H9 (cell line): ENCODE data around the gene GPBAR1. TPM values are rescaled to one million over a fixed set of nuclear protein-coding genes. Genes with fewer than 3 reads are reported as not detected.

ENCODE experiments used
- DNase-seq: peaks from one replicate; pipeline ENCODE4 v3.0.0-alpha.2; 2017
- H2AFZ ChIP-seq: one replicate; pipeline ENCODE4 v1.6.1; 2013; ENCODE audit warnings: mild to moderate bottlenecking, low read length, control low read depth, moderate library complexity
- H2AK5ac ChIP-seq: 2 replicates; pipeline ENCODE4 v1.6.1; 2013; ENCODE audit warnings: low read length, control low read depth, mixed read lengths; ENCODE audit not compliant: insufficient read length
- H2BK120ac ChIP-seq: one replicate; pipeline ENCODE4 v1.6.1; 2013; ENCODE audit warnings: low read depth, mild to moderate bottlenecking, low read length, control low read depth, inconsistent platforms; ENCODE audit not compliant: poor library complexity, severe bottlenecking
- H2BK12ac ChIP-seq: 2 replicates; pipeline ENCODE4 v1.6.1; 2013; ENCODE audit warnings: low read length, control low read depth, mixed read lengths, low read depth; ENCODE audit not compliant: insufficient read length
- H2BK15ac ChIP-seq: 2 replicates; pipeline ENCODE4 v1.6.1; 2013; ENCODE audit warnings: low read depth, low read length, control low read depth
- H2BK20ac ChIP-seq: one replicate; pipeline ENCODE4 v1.6.1; 2013; ENCODE audit warnings: low read depth, mild to moderate bottlenecking, low read length, control low read depth, inconsistent platforms; ENCODE audit not compliant: poor library complexity, severe bottlenecking
- H2BK5ac ChIP-seq: 2 replicates; pipeline ENCODE4 v1.6.1; 2013; ENCODE audit warnings: low read length, control low read depth, mixed read lengths; ENCODE audit not compliant: insufficient read length
- H3K14ac ChIP-seq: 2 replicates; pipeline ENCODE4 v1.6.1; 2013; ENCODE audit warnings: low read length, control low read depth; ENCODE audit not compliant: insufficient read depth
- H3K18ac ChIP-seq: 2 replicates; pipeline ENCODE4 v1.6.1; 2013; ENCODE audit warnings: low read depth, mild to moderate bottlenecking, mixed read lengths, low read length, control low read depth; ENCODE audit not compliant: insufficient read length
- H3K23ac ChIP-seq: 2 replicates; pipeline ENCODE4 v1.6.1; 2013; ENCODE audit warnings: low read length, control low read depth, mixed read lengths, low read depth; ENCODE audit not compliant: insufficient read length
- H3K23me2 ChIP-seq: 2 replicates; pipeline ENCODE4 v1.6.1; 2013; ENCODE audit warnings: low read depth, mild to moderate bottlenecking, mixed read lengths, low read length, control low read depth; ENCODE audit not compliant: insufficient read length, poor library complexity, severe bottlenecking
- H3K27ac ChIP-seq: 2 replicates; pipeline ENCODE4 v1.5.1; 2013; ENCODE audit warnings: low read length, control low read depth, mixed read lengths, low read depth; ENCODE audit not compliant: insufficient read length
- H3K27me3 ChIP-seq: 2 replicates; pipeline ENCODE4 v1.6.1; 2013; ENCODE audit warnings: low read length, control low read depth, inconsistent platforms; ENCODE audit not compliant: insufficient read depth
- H3K4ac ChIP-seq: 2 replicates; pipeline ENCODE4 v1.6.1; 2013; ENCODE audit warnings: low read depth, mild to moderate bottlenecking, control low read depth, inconsistent platforms, low read length, moderate library complexity
- H3K4me1 ChIP-seq: 2 replicates; pipeline ENCODE4 v1.6.1; 2013; ENCODE audit warnings: low read length, control low read depth, inconsistent platforms; ENCODE audit not compliant: insufficient read depth
- H3K4me2 ChIP-seq: 2 replicates; pipeline ENCODE4 v1.6.1; 2013; ENCODE audit warnings: low read length, control low read depth, mixed read lengths; ENCODE audit not compliant: insufficient read length, insufficient read depth
- H3K56ac ChIP-seq: 2 replicates; pipeline ENCODE4 v1.6.1; 2013; ENCODE audit warnings: low read depth, mild to moderate bottlenecking, mixed read lengths, low read length, control low read depth; ENCODE audit not compliant: insufficient read length
- H3K79me1 ChIP-seq: 2 replicates; pipeline ENCODE4 v1.6.1; 2013; ENCODE audit warnings: low read depth, mild to moderate bottlenecking, moderate library complexity, low read length, control low read depth, inconsistent platforms; ENCODE audit not compliant: insufficient read depth, poor library complexity, severe bottlenecking
- H3K79me2 ChIP-seq: 2 replicates; pipeline ENCODE4 v1.6.1; 2013; ENCODE audit warnings: low read length, control low read depth, inconsistent platforms; ENCODE audit not compliant: insufficient read depth
- H3K9ac ChIP-seq: 2 replicates; pipeline ENCODE4 v1.6.1; 2013; ENCODE audit warnings: low read length, control low read depth, mixed read lengths; ENCODE audit not compliant: insufficient read length; ENCODE audit errors: extremely low read depth
- H3K9me3 ChIP-seq: one replicate; pipeline ENCODE4 v1.6.1; 2013; ENCODE audit warnings: low read depth, low read length, inconsistent platforms; ENCODE audit not compliant: control insufficient read depth
- H3T11ph ChIP-seq: one replicate; pipeline ENCODE4 v1.6.1; 2013; ENCODE audit warnings: mild to moderate bottlenecking, low read length, control low read depth, inconsistent platforms
- H4K20me1 ChIP-seq: one replicate; pipeline ENCODE4 v1.6.1; 2013; ENCODE audit not compliant: control insufficient read depth, insufficient read length, insufficient read depth
- H4K5ac ChIP-seq: 2 replicates; pipeline ENCODE4 v1.6.1; 2013; ENCODE audit warnings: low read depth, mild to moderate bottlenecking, mixed read lengths, low read length, control low read depth; ENCODE audit not compliant: insufficient read length
- H4K8ac ChIP-seq: replicated peaks from 2 replicates; pipeline ENCODE4 v1.6.1; 2013; ENCODE audit warnings: low read length, control low read depth, mixed read lengths, low read depth; ENCODE audit not compliant: insufficient read length
- H4K91ac ChIP-seq: 2 replicates; pipeline ENCODE4 v1.6.1; 2013; ENCODE audit warnings: low read depth, mild to moderate bottlenecking, moderate library complexity, mixed read lengths, low read length, control low read depth; ENCODE audit not compliant: insufficient read length
- H3K27ac Mint-ChIP-seq, 3 experiments: 2 replicates in 2 of 3; 3 replicates in 1 of 3; pipeline ENCODE4 v1.8.0; 2020 to 2021; ENCODE audit warnings: mixed read lengths in 3 of 3, mild to moderate bottlenecking in 1 of 3, moderate library complexity in 1 of 3
- H3K27me3 Mint-ChIP-seq: 2 replicates; pipeline ENCODE4 v1.8.0; 2021; ENCODE audit warnings: low read depth, mild to moderate bottlenecking, moderate library complexity, mixed read lengths
- H3K36me3 Mint-ChIP-seq, 3 experiments: 2 replicates in 2 of 3; 3 replicates in 1 of 3; pipeline ENCODE4 v1.8.0; 2020 to 2021; ENCODE audit warnings: low read depth in 3 of 3, mixed read lengths in 3 of 3; ENCODE audit not compliant: insufficient read depth in 1 of 3
- H3K4me1 Mint-ChIP-seq, 2 experiments: 2 replicates each; pipeline ENCODE4 v1.8.0; 2020; ENCODE audit warnings: mixed read lengths in 2 of 2
- H3K4me3 Mint-ChIP-seq, 2 experiments: 2 replicates in 1 of 2; 3 replicates in 1 of 2; pipeline ENCODE4 v1.8.0; 2020 to 2021; ENCODE audit warnings: mild to moderate bottlenecking in 2 of 2, mixed read lengths in 2 of 2, moderate library complexity in 1 of 2
- H3K9me3 Mint-ChIP-seq, 2 experiments: 2 replicates in 1 of 2; 3 replicates in 1 of 2; pipeline ENCODE4 v1.8.0; 2020; ENCODE audit warnings: mild to moderate bottlenecking in 2 of 2, mixed read lengths in 2 of 2, moderate library complexity in 1 of 2
- CTCF ChIP-seq: fragments of 200-600 bp; sonication (generic); conservative IDR thresholded peaks from 3 replicates; pipeline ENCODE4 v1.8.0; 2021; ENCODE audit warnings: antibody characterized with exemption, mild to moderate bottlenecking
- WGBS: extraction: QIAGEN DNeasy Blood & Tissue Kit; methylation state at CpG from one replicate; pipeline ENCODE4 v1.1.7; 2013; ENCODE audit warnings: missing lambda C conversion rate, low lambda C conversion rate, mixed read lengths; ENCODE audit not compliant: insufficient read length; ENCODE audit errors: extremely low coverage; 5-methylcytosine and 5-hydroxymethylcytosine counted together
- total RNA-seq: library from RNA; stranded (reverse); gene quantifications from 2 replicates; pipeline ENCODE4 v1.2.1, GENCODE V29; 2021

GPBAR1 gene
- total RNA-seq, 1 experiment from 2014 or later = 0.44 TPM

GRCh38 chr2:218221000-218221399 is 39.8 kb upstream of the GPBAR1 start:
- Histone ChIP-seq H3K27ac (no peak overlapping the region), H2BK20ac (no peak overlapping the region), H3K4me2 (no peak overlapping the region), H2AK5ac (no peak overlapping the region), H2BK12ac (no peak overlapping the region), H3K79me2 (peaks cover 49% of the 10 kb centered on the region), H3K9ac (no peak overlapping the region), H4K5ac (no peak overlapping the region), H3K14ac (no peak overlapping the region), H3K23me2 (peaks cover 11% of the 10 kb centered on the region), H3K4ac (no peak overlapping the region), H3K23ac (no peak overlapping the region), H2BK5ac (no peak overlapping the region), H3K56ac (no peak overlapping the region), H2BK15ac (no peak overlapping the region), H4K8ac (no peak overlapping the region), H2AFZ (no peak overlapping the region), H3K79me1 (peaks cover 17% of the 10 kb centered on the region), H3K18ac (no peak overlapping the region), H4K91ac (no peak overlapping the region), H3K27me3 (no peaks in the 10 kb centered on the region), H4K20me1 (no peaks in the 10 kb centered on the region), H3K9me3 (no peaks in the 10 kb centered on the region), H3K4me1 (0 out of 2 replicates have a peak, but pooled peaks cover 3% of the 10 kb centered on the region), H2BK120ac (no peak overlapping the region), H3T11ph (no peak overlapping the region)
- H3K27me3 Mint-ChIP-seq = no peaks in the 10 kb centered on the region
- WGBS = no CpG with 5 or more reads among the region's 5 CpGs
- H3K9me3 Mint-ChIP-seq = no peaks in the 10 kb centered on the region
- peak overlapping the region in 1 of 3 experiments; percentile 59; a peak in 1 of 7 replicates for H3K27ac Mint-ChIP-seq
- TF ChIP-seq CTCF = no peak
- no peak for DNase-seq
- H3K4me1 Mint-ChIP-seq = peaks cover 28 to 29% of the 10 kb centered on the region in 2 experiments
- peaks cover 0 to 35% (median 35%) of the 10 kb centered on the region in 3 experiments; a peak in 5 of 7 replicates for H3K36me3 Mint-ChIP-seq
- no peak overlapping the region for H3K4me3 Mint-ChIP-seq
